Activated T-cell treated with anti-CD3 and anti-CD28 coated beads for 1 hour (primary cell): Measurements from ENCODE around the gene ARFGAP1.

Source experiments
- DNase-seq: peaks from one replicate; pipeline ENCODE4 v3.0.0-alpha.2; 2020; ENCODE audit warnings: low read depth

Gene ARFGAP1

DNA sequence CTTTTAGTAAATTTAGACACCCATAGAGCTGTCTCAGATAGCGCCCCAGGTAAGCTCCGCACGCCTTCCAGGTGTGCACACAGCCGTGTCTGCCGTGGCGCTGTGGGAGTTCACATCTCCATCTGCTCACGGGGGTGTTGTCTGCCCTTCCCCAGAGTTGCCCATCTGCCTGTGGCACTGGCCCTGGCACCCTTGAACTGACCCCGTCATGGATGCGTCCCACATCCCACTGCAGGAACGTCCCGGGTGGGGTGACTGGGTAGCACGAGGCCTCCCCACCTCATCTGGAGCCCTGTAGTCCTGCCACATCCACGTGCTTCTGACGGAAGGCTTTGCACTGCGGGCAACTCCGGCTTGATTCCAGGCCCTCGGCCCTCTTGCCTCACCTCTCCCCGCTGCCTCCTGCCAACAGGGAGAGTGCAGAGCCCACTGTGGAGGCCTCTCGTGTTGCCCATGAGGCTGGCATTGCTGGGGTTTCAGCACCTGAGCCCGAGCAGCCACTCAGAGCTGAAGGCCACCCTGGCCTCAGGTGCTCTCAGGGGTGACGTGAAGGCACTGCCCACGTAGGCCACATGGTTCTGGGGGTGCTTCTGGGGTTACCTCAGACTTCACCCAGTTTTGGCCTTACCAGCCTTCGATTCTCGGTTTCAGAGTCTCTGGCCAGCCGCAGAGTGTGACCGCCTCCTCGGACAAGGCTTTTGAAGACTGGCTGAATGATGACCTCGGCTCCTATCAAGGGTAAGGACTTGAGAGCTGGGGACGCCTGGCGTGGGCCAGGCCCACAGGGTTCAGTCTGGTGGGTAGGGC lies 5.1 kb downstream of the ARFGAP1 start:
- no peak for DNase-seq

- DNase-seq: no peak
Observed at GRCh38 chr20:63278661-63279060, 6.0 kb downstream of the ARFGAP1 start.

DNA sequence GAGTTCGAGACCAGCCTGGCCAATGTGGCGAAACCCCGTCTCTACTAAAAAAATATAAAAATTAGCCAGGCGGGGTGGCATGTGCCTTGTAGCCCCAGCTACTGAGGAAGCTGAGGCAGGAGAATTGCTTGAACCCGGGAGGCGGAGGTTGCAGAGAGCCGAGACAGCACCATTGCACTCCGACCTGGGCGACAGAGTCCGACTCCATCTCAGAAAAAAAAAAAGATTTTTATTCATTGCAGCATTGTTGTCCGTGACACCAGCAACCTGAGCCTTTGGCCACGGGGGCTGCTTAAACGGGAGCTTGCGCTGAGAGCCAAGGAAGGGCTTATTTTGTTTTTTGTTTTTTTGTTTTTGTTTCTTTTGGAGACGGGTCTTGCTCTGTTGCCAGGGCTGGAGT lies 7.3 kb downstream of the ARFGAP1 start:
- no peak for DNase-seq

DNA sequence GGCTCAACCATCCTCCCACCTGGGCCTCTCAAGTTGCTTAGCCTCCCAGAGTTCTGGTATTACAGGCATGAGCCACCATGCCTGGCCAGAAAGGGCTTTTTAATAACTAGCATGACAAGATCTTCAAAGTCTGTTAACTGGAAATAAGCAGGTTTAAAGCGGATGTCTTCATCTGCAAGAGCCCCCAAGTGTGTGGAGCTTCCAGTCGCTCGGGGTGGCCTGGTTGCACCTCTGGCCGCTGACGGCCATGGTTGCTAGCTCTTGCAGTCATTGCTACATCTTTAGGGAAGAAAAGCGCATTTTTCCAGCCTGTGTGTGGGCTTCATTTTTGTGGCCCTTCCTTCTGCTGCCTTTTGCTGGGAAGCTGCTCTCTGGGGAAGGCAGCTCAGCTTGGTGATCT lies 7.8 kb downstream of the ARFGAP1 start:
- DNase-seq: no peak

- DNase-seq: no peak
Observed at GRCh38 chr20:63280929-63281545, 8.4 kb downstream of the ARFGAP1 start.

- no peak for DNase-seq
Observed at GRCh38 chr20:63281742-63282665, 9.4 kb downstream of the ARFGAP1 start.

DNA sequence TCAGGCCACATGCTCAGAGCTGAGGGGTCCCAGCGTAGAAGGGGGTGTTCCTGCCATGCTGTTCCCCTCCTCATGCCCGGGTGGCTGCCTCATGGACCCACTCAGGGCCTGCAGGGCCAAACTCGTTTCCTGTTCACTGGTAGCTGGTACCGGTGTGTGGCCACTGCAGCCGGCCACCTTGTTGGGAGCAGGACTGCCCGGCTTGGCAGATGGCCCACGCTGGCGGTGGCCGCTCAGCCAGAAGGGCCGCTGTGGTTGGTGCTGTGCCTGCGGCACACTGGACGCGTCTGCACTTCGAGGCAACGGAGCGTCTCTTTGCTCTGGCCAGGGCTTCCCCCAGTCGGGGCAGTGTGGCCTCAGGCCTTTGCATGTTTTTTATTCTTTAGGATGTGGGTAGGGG lies 10.3 kb downstream of the ARFGAP1 start:
- no peak for DNase-seq

DNA sequence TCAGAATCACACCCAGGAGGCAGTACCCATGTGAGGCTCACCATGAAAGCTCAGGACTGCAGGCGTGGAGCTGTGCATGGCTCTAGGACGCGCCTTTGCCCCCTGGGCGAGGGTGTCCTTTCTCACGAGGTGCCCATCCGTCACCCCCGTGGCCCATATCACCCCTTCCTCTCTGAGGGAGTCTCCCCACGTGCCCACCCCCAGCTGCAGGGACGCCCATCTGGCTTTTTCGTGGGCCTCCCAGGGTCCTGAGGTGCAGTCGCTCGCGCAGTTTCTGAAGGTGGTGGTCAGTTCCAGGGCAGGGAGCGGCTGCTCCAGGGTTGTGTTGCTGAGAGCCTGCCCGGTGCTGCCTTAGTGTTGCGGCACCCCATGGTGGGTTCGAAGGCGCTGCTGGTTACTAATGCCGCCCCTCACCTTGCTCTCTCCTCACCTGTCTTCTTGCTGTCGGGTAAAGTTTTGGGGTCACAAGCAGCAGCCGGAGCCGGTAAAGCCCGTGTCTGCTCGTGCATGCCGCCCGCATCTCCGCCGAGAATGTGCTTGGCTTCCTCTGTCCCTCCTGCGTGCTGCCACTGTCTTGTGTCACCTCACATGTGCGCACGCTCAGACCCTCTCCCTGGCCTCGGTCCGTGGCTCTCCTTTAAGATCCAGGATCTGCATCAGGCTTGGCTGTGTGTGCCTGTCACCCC lies 10.9 kb downstream of the ARFGAP1 start:
- no peak for DNase-seq

GRCh38 chr20:63284083-63284440 lies 11.4 kb downstream of the ARFGAP1 start:
- DNase-seq: no peak

DNA sequence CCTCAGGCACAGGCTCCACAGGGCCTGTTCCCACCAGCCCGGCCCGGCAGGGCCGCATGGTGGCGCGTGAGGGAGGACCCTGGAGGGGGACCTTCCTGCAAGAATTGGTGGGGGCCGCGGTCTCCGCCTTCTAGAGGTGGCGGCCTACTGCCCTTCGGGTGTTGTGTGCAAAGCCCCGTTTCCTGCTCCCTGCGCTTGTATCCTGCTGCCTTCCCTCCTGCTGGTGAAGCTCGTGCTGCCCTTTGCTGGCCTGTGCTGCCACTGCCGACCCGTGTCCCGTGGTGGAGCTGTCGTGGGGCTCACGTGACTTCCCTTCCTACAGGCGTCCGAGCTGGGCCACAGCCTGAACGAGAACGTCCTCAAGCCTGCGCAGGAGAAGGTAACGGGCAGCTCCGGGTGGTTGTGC lies 11.9 kb downstream of the ARFGAP1 start:
- no peak for DNase-seq

GRCh38 chr20:63284981-63285524 lies 12.4 kb downstream of the ARFGAP1 start:
- no peak for DNase-seq

- no peak for DNase-seq
Observed at GRCh38 chr20:63285636-63286615, 13.3 kb downstream of the ARFGAP1 start.

DNA sequence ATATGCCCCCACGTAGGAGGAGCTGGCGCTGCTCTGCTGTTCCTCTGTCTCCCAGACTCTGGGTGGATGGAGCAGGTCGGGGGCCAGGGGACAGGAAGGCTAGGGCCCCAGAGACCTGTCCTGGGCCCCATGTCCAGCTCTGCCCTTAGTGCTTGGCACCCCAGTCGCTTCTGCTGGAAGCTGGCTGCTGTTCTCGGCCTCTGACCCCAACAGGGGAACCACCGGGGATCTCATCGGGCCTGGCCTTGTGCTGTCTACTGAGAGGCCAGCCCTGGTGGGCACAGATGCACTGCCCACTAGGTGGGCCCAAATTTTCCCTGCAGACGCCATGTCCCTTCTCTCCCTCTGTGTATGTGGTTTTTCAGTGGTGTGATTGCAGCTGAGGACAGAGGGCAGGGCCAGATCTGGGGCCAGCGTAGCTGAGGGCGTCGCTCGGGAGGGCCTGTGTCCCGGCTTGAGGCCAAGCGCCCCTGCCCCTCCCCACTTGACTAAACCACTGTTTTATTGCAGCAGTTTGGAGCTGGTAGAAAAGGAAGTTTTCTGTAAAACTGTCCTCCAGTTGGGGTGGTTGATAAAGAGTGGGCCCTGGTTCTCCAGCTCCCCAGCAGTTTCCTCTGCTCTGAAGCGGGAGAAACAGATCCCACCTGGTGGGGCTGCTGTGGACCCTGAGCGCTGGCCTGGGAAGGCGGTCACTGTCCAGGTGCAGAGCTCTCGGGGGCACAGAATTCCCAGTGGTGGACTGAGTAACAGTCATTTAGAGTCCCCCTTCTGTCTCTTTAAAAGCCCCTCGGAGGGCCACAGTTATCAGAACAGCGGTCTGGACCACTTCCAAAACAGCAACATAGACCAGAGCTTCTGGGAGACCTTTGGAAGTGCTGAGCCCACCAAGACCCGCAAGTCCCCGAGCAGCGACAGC lies 14.4 kb downstream of the ARFGAP1 start:
- DNase-seq: no peak

DNA sequence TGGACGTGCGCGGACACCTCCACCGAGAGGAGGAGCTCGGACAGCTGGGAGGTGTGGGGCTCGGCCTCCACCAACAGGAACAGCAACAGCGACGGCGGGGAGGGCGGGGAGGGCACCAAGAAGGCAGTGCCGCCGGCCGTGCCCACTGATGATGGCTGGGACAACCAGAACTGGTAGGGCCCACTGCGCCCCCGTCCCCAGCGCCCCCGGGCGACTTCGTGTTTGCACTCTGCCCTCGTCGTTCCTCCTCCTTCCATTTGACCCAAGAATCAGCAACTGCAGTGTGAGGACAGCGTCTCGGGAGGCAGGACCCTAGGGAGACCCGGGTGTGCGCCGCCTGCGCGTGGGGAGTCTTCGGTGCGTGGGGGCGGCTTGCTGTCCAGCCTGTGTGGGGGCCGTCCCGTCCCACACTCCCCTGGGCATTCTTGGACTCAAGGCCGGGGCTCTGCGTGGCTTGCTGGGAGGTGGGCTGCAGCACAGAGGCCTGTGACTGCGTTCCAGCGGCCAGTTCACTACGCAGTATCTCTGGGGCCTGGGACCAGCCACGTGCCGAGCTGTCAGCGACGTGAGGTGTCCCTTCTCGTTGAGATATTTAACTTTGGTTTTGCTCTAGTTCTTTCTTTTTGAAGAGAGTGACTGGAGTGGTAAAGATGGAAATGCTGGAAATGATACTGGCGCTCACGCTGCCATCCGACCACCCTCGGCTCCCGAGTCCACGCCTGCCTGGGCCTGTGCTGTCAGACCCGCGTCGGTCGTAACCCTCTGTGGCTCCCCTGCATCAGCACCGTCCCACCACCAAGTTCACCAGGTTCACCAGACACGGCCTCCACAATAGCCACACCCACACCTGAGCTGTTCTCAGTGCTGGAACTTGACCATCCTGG lies 15.3 kb downstream of the ARFGAP1 start:
- no peak for DNase-seq

GRCh38 chr20:63288581-63289251 lies 16.1 kb downstream of the ARFGAP1 start:
- no peak for DNase-seq

- no peak for DNase-seq
Observed at GRCh38 chr20:63289311-63290135, 16.9 kb downstream of the ARFGAP1 start.

- DNase-seq: no peak
Observed at GRCh38 chr20:63290136-63290676, 17.6 kb downstream of the ARFGAP1 start.
